SH-SY5Y (cell line): ENCODE measurements around the gene SUCO.

ENCODE experiments used
- GATA2 ChIP-seq: IDR thresholded peaks from 2 replicates; pipeline ENCODE4 v1.6.1; 2011; ENCODE audit warnings: mild to moderate bottlenecking, low read depth, low read length
- GATA3 ChIP-seq: IDR thresholded peaks from 2 replicates; pipeline ENCODE4 v1.6.1; 2011; ENCODE audit warnings: low read depth, mild to moderate bottlenecking, low read length, moderate library complexity

SUCO gene, protein sequence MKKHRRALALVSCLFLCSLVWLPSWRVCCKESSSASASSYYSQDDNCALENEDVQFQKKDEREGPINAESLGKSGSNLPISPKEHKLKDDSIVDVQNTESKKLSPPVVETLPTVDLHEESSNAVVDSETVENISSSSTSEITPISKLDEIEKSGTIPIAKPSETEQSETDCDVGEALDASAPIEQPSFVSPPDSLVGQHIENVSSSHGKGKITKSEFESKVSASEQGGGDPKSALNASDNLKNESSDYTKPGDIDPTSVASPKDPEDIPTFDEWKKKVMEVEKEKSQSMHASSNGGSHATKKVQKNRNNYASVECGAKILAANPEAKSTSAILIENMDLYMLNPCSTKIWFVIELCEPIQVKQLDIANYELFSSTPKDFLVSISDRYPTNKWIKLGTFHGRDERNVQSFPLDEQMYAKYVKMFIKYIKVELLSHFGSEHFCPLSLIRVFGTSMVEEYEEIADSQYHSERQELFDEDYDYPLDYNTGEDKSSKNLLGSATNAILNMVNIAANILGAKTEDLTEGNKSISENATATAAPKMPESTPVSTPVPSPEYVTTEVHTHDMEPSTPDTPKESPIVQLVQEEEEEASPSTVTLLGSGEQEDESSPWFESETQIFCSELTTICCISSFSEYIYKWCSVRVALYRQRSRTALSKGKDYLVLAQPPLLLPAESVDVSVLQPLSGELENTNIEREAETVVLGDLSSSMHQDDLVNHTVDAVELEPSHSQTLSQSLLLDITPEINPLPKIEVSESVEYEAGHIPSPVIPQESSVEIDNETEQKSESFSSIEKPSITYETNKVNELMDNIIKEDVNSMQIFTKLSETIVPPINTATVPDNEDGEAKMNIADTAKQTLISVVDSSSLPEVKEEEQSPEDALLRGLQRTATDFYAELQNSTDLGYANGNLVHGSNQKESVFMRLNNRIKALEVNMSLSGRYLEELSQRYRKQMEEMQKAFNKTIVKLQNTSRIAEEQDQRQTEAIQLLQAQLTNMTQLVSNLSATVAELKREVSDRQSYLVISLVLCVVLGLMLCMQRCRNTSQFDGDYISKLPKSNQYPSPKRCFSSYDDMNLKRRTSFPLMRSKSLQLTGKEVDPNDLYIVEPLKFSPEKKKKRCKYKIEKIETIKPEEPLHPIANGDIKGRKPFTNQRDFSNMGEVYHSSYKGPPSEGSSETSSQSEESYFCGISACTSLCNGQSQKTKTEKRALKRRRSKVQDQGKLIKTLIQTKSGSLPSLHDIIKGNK (N-terminal part only)

DNA sequence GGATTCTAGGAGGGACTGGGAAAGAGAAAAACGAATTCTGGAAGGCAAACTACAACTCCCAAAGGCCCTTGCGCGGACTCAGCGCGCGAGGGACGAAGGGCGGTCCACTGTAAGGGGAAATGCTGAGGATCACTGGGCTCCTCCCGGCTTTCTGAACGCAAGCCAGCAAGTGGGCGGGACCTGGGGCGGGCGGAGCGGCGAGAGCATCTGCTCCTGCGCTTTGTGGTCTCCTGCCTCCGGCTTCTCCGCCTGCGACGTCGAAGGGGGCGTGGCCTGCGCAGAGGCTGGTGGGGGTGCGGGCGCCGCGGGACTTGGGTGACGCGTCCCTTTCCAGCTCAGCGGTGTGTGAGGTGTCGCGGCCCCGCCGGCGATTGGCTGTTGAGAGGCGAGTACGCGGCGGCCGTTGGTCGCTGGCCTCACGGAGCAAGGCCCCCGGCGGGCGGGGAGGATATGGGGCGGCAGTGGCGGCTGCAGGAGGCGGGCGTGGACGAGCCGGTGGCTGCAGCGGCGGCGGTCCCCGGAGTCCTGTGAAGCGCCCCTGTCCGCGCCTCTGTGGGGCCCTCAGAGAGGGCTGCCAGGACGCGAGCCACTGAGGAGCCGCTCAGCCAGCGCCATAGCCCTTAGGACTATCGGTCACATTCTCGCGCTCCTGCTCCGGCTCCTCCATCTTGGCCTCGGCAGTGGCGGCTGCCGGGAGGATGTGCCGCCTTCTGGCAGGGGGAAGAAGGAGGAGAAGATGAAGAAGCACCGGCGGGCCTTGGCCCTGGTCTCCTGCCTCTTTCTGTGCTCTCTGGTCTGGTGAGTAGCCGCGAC lies at the start of gene SUCO:
Gene SUCO (plus strand): TSS at position 451 of the 813 bp plus-strand sequence. CDS start 286 bp downstream, at position 737.
- TF ChIP-seq GATA3 (no peak), GATA2 (no peak)

DNA sequence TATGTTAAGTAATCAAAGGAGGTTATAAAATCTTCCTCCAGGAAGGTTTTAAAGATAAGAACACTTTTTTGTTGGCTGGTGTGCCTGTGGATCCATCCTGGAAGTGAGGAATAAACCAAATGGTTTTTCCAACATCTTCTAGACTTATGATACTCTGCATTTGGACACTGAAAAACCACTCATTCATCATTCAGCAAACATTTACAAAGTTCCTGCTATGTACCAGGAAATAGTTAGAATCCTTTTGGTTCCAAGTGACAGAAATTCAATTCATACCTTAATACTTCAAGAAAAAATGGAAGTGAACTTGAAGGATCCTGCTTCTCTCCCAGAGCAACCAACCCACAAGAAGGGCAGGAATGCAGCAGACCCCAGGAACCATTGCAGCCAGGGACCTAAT lies 49.5 kb upstream of the SUCO start:
- TF ChIP-seq GATA3 = no peak
- TF ChIP-seq GATA2 = no peak

DNA sequence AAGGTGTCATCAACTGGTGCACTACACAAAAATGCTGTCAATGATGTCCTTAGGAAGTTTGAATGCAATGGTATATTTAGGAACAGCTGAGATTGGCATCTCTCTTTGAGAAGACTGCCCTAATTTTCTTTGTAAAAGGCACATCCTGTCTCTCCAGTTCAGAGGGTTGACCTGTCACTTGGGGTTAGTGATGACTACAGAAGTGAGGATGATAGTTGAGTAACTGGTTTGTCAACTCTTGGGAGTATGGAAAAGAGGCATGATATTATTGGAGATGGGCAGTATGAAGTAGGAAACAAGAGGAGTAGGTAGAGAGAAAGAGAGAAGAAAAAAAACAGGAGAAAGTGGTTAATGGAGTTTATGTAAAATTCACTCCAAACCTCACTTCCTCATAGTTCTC lies 48.7 kb upstream of the SUCO start:
- TF ChIP-seq GATA2 (no peak), GATA3 (no peak)

DNA sequence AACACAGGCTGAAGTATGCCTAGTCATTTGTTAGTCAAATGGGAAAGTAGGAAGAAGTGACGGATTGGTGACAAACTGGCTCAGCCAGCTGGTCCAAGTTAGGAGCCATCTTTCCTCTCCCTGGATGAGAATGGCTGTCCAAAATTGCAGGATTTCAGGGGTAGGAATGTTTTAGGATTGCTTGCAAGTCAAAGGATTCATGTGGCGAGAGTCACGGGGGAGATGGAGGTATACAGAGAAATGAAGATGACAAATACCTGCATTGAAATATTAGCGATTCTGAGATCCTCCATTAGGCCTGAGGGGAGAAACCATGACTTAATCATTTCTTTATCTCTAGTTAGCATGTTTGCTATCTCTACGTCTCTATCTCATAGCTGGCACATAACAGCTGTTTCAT lies 47.3 kb upstream of the SUCO start:
- TF ChIP-seq GATA2 (no peak), GATA3 (no peak)

DNA sequence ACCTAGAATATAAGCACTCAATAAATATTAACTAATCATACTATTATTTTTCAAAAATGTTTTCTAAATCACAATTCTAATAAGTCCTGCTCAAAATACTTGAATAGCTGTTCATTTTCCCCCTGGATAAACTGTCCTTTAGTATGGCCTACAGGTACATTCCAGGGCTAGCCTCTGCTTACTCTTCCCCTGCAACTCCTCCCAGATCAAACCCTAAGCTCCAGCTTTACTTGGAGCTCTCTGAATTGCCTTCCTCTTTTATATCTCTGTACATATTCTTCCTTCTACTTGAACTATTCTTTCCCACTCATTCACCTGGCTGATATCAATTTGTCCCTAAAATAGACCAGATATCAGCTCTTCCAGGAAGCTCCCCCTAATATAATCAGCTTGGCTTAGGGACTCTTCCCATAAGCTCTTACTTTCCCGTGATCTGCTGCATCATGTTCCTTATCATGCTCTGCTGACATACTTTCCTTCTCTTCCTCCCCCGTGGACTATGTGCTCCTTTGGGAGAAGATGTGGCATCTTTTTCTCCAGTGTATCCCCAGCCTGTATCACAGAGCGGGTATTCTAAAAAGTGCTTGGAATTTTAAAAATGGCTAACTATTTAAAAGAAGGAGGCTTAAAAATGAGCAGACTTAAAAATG lies 46.0 kb upstream of the SUCO start:
- no peak for TF ChIP-seq GATA3
- TF ChIP-seq GATA2 = no peak

DNA sequence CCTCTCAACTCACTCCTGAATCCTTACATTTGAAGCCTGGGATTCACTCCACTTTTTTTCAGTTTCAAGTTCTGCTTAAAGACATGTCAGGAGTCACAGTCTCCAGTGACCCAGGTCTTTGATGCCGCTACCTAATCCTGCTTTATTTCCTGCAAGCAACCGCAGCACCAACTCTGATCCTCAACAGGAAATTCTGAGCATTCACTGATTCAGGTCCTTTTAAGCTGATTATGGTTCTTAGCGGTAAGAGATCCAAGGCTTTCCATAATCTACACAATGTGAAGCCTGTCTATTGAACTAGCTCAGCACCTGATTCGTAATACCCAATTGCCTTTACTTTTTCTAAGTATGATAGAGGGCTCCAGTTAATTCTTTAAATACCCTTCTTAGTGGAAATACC lies 45.4 kb upstream of the SUCO start:
- TF ChIP-seq GATA2 = no peak
- TF ChIP-seq GATA3 = no peak

DNA sequence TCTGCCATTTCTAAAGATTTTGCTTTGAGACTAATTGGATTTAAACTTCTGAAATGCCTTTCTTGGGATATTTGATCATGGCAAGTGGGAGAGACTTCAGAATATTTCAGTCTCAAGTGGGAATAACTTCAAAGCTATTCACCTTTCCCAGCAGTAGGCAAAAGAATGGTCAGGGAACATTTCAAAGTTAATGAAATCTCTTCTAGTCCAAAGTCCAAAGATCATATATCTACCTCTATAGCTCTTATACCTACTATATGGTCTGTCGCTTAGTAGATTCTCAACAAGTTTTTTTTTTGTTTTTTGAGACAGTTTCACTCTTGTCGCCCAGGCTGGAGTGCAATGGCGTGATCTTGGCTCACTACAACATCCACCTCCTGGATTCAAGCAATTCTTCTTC lies 44.6 kb upstream of the SUCO start:
- no peak for TF ChIP-seq GATA3
- no peak for TF ChIP-seq GATA2

DNA sequence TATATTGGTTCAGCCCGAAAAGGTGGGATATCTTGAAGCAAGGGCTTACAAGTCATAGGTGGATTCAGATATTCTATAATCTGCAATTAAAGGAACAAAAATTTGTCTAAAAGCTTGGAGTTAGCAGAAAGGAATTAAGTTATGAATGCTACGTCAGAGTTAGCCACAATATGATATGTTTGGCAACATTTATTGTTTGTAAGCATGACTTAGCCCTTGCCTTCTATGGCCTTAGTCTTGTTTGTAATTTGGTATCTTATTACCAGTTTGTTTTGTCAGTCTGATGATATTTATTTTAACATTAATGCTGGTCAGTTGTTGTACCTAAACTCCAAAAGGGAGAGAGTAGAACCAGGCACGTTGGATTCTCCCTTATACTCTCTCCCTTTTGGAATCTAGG lies 43.1 kb upstream of the SUCO start:
- TF ChIP-seq GATA2 = no peak
- TF ChIP-seq GATA3 = no peak

DNA sequence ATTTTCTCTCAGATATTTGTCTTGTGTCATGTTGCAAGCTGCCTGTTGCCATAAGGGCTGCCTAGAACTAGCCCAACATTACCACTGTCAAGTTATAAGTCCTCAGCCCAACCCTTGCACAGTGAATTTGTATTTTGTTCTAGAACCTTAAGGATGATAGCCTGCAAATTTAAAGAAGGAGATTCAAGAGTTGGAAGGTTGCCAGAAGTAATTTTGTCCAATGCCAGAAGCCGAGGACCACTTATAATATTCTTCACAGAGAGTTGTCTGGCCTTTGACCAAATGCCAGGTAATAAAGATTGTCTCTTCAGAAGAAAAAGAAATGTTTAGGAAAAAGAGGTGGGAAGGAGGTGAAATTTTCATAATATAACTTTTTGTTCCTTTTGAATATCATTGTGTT lies 40.5 kb upstream of the SUCO start:
- TF ChIP-seq GATA3 = no peak
- TF ChIP-seq GATA2 = no peak

DNA sequence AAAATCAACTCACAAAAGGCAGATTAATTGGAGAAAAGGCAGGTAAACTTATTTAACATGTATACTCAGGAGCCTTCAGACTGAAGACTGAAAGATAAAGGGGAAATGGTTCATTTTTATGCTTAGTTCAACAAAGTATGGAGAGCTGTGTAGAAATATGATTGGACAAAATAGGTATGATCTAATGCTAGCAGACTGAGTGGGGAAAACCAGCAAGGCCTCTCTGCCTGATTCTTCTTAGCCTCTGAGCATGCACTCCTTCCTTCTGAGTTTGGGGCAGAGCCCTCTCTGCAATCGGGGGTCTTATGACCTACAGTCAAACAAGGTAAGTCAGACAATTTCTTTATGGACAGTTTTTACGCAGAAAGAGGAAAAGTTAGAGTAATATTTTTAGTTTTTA lies 38.8 kb upstream of the SUCO start:
- no peak for TF ChIP-seq GATA2
- no peak for TF ChIP-seq GATA3

DNA sequence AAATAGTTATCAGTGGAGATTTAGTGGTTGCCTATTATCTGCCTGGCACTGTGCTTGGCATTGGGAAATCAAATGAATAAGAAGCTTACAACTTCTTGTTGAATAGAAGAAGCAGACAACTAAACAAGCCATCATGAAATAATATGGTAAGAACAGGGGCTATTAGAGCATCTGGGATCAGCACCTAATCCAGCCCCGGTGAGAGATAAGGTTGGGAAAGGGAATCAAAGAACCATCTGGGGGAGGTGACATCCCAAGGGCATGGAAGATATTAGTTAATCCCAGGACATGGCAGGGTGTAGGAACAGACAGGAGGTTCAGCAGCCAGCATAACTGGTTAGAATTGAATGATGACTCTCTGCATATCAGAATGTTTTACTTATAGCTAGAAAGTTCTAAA lies 36.3 kb upstream of the SUCO start:
- TF ChIP-seq GATA2 (peak; percentile 22; the same call in 1 of the 2 replicates), GATA3 (no peak)

DNA sequence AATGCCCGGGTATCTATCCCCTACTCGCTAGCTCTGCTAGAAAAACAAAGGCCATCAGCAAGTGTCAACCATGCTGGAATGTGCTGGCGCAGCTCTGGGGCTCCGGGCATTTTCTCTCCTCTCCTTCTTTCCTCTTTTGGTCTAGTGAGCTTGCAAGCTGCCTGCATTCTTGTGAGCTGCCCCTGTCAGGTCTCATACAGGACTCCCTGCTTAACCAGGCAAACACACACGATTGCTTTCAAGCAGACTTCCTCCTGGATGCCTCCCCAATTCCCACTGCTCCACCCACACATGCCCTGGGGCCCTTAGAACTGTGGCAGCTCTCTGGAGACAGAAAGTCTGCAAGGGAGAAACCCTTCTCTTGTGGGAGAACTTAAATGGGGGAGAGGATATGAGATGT lies 35.7 kb upstream of the SUCO start:
- no peak for TF ChIP-seq GATA3
- TF ChIP-seq GATA2 = no peak

DNA sequence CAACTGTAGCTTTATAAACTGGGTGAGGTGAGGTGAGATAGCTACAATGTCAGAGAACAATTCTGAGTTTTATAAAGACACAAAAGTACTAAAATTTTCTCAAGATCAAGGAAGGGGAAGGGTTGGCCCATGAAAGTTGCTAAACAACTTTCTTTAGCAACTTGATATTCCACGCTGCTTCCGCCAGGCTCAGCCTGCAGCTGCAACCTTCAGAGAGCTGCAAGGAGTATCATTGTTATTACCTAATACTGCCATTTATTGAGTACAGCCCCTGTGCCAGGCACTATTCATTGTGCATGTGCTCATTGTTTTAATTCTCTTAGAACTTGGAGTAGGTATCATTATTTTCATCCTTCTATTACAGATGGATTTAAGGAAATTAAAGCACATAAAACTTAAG lies 34.1 kb upstream of the SUCO start:
- no peak for TF ChIP-seq GATA3
- no peak for TF ChIP-seq GATA2

DNA sequence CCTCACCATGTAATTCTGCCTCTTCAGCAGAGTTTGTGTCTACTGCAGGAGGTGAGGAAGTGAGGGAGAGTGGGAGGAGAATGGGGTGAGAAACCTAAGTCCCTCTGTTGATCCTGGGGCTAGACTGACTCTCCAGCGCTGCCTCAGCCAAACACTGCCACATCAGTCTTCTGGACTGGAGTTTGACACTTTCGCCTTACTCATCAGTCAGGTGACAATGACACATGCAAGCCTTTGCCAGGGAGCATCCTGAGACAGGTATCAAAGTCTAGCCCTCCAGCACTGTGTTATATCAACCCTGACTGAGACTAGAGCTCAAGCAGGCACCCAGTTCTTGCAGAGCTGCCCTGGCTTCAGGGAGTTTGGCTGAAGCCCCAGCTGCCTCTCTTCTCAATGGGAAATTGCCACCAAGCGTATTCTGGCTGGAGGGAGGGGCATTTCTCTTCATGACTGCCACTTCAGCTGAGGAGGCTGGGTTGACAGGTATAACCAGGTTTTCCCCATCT lies 33.3 kb upstream of the SUCO start:
- TF ChIP-seq GATA3 = no peak
- TF ChIP-seq GATA2 = no peak
